ENCODE results near the gene CD101.
A peak's percentile ranks its signal among the peaks of the same experiment; 100 is the strongest.

Gene CD101

GRCh38 chr1:117076648-117077047 lies 75.1 kb downstream of the CD101 start:
- H3K4me1 Mint-ChIP-seq: peaks cover 36% of the 10 kb centered on the region
- no peaks in the 10 kb centered on the region for H3K27me3 Mint-ChIP-seq
- peak overlapping the region; percentile 53 for H3K4me3 Mint-ChIP-seq
- peaks cover 44% of the 10 kb centered on the region for H3K36me3 Mint-ChIP-seq
- no peaks in the 10 kb centered on the region for H3K9me3 Mint-ChIP-seq
- peak overlapping the region; percentile 89 for H3K27ac Mint-ChIP-seq

DNA sequence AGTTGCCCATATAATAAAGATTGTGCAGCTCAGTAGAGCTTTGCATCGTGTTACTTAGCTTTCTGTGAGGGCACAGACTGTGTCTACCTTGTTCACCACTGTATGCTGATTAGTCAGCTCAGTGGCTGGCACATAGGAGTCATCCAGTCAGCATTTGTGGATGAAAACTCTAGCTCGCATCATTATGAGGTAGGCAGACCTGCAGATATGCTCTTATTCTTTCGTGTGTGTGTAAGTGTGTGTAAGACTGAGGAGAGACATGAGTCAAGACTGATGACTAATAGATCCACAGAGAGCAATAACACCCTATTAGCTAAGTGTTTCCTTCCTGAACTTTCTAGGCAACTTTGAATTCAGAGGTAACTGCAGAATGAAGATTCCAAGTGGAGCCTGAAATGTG lies 75.7 kb downstream of the CD101 start:
- Mint-ChIP-seq H3K36me3 (peaks cover 45% of the 10 kb centered on the region), H3K27me3 (no peaks in the 10 kb centered on the region), H3K27ac (peak overlapping the region; percentile 95), H3K4me3 (peak overlapping the region; percentile 45), H3K4me1 (peaks cover 37% of the 10 kb centered on the region), H3K9me3 (no peaks in the 10 kb centered on the region)

DNA sequence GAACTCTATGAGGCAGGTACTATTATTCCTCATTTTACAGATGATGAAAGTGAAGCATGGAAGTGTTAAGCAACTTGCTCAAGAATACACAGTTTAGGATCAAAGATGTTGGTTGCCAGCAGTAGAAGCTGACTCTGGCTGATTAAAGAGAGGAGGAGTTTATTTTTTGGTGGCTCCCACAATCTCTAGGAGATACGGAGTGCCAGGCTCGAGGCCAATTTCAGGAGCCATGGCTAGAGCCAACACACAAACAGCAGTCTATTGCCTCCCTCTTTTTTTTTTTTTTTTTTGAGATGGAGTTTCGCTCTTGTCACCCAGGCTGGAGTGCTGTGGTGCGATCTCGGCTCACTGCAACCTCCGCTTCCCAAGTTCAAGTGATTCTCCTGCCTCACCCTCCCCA lies 78.2 kb downstream of the CD101 start:
- no peaks in the 10 kb centered on the region for H3K9me3 Mint-ChIP-seq
- no peak overlapping the region for H3K4me3 Mint-ChIP-seq
- peaks cover 54% of the 10 kb centered on the region for H3K4me1 Mint-ChIP-seq
- H3K36me3 Mint-ChIP-seq: peaks cover 40% of the 10 kb centered on the region
- H3K27ac Mint-ChIP-seq: no peak overlapping the region
- no peaks in the 10 kb centered on the region for H3K27me3 Mint-ChIP-seq

GRCh38 chr1:117084231-117084630 lies 82.7 kb downstream of the CD101 start:
- peak overlapping the region; percentile 4 for H3K4me3 Mint-ChIP-seq
- H3K27me3 Mint-ChIP-seq: no peaks in the 10 kb centered on the region
- no peaks in the 10 kb centered on the region for H3K9me3 Mint-ChIP-seq
- peaks cover 28% of the 10 kb centered on the region for H3K4me1 Mint-ChIP-seq
- peak overlapping the region; percentile 66 for H3K27ac Mint-ChIP-seq
- peaks cover 28% of the 10 kb centered on the region for H3K36me3 Mint-ChIP-seq

Data from activated naive CD4-positive, alpha-beta T cell treated with anti-CD3 and anti-CD28 coated beads, Interleukin-2, amount 50 U/mL, for 24 hours (primary cell).